ENCODE results near the gene ADGRG1.
A peak's percentile ranks its signal among the peaks of the same experiment; 100 is the strongest.

ADGRG1 gene

GRCh38 chr16:57624044-57624688, 4.3 kb upstream of the ADGRG1 start:
- Histone ChIP-seq H3K27ac (ENCODE audit: insufficient read depth in 1 of 2, low read depth in 1 of 2, low read length in 2 of 2, poor library complexity in 1 of 2, severe bottlenecking in 2 of 2) (no peak overlapping the region), H3K27me3 (replicated peaks in 2 of 5; ENCODE audit: control insufficient read depth in 4 of 5, insufficient read depth in 5 of 5, low read length in 4 of 5) (no peaks in the 10 kb centered on the region), H3K9me3 (ENCODE audit: control extremely low read depth in 1 of 5, control insufficient read depth in 4 of 5, insufficient read depth in 2 of 5, low read depth in 1 of 5, low read length in 4 of 5) (no peaks in the 10 kb centered on the region), H3K4me3 (ENCODE audit: control insufficient read depth in 1 of 7, extremely low read depth in 1 of 7, insufficient read depth in 4 of 7, low read depth in 2 of 7, low read length in 6 of 7) (no peak overlapping the region), H3K4me1 (ENCODE audit: control extremely low read depth in 1 of 4, control insufficient read depth in 4 of 4, insufficient read depth in 4 of 4, low read length in 3 of 4) (peaks cover 0 to 49% (median 44%) of the 10 kb centered on the region in 4 experiments), H3K36me3 (ENCODE audit: control insufficient read depth in 4 of 4, insufficient read depth in 4 of 4, low read length in 3 of 4) (no peaks in the 10 kb centered on the region)
- ChIA-PET POLR2A (no interaction called here), CTCF (interaction anchor here (0.7 to 8.4 kb wide), 7 partner anchors 9 to 81 kb away, joined by 3 to 71 read pairs (median 4); partner anchors contain the start of gene ADGRG5)
- WGBS (ENCODE audit: insufficient coverage): 96% methylated on average over 7 of the region's 8 CpGs
- no peak for DNase-seq

- WGBS (ENCODE audit: insufficient coverage): 41% methylated on average over 11 of the region's 17 CpGs
- DNase-seq: no peak
- H3K36me3 ChIP-seq (ENCODE audit: control insufficient read depth in 4 of 4, insufficient read depth in 4 of 4, low read length in 3 of 4): no peaks in the 10 kb centered on the region
- no peaks in the 10 kb centered on the region for H3K27me3 ChIP-seq (replicated peaks in 2 of 5; ENCODE audit: control insufficient read depth in 4 of 5, insufficient read depth in 5 of 5, low read length in 4 of 5)
- H3K27ac ChIP-seq (ENCODE audit: insufficient read depth in 1 of 2, low read depth in 1 of 2, low read length in 2 of 2, poor library complexity in 1 of 2, severe bottlenecking in 2 of 2): no peak overlapping the region
- peaks cover 0 to 57% (median 52%) of the 10 kb centered on the region in 4 experiments for H3K4me1 ChIP-seq (ENCODE audit: control extremely low read depth in 1 of 4, control insufficient read depth in 4 of 4, insufficient read depth in 4 of 4, low read length in 3 of 4)
- H3K9me3 ChIP-seq (ENCODE audit: control extremely low read depth in 1 of 5, control insufficient read depth in 4 of 5, insufficient read depth in 2 of 5, low read depth in 1 of 5, low read length in 4 of 5): no peaks in the 10 kb centered on the region
- ChIA-PET CTCF (interaction anchor here (1.1 to 8.4 kb wide), 5 partner anchors 9 to 82 kb away, joined by 3 to 71 read pairs (median 4); partner anchors contain the start of gene ADGRG5), POLR2A (no interaction called here)
- peak overlapping the region in 1 of 7 experiments; percentile 25 for H3K4me3 ChIP-seq (ENCODE audit: control insufficient read depth in 1 of 7, extremely low read depth in 1 of 7, insufficient read depth in 4 of 7, low read depth in 2 of 7, low read length in 6 of 7)
Observed at GRCh38 chr16:57624806-57625500, 3.5 kb upstream of the ADGRG1 start.

- no peak for DNase-seq
- Histone ChIP-seq H3K4me1 (ENCODE audit: control extremely low read depth in 1 of 4, control insufficient read depth in 4 of 4, insufficient read depth in 4 of 4, low read length in 3 of 4) (peaks cover 0 to 74% (median 68%) of the 10 kb centered on the region in 4 experiments), H3K27me3 (replicated peaks in 2 of 5; ENCODE audit: control insufficient read depth in 4 of 5, insufficient read depth in 5 of 5, low read length in 4 of 5) (no peaks in the 10 kb centered on the region), H3K27ac (ENCODE audit: insufficient read depth in 1 of 2, low read depth in 1 of 2, low read length in 2 of 2, poor library complexity in 1 of 2, severe bottlenecking in 2 of 2) (no peak overlapping the region), H3K9me3 (ENCODE audit: control extremely low read depth in 1 of 5, control insufficient read depth in 4 of 5, insufficient read depth in 2 of 5, low read depth in 1 of 5, low read length in 4 of 5) (no peaks in the 10 kb centered on the region), H3K4me3 (ENCODE audit: control insufficient read depth in 1 of 7, extremely low read depth in 1 of 7, insufficient read depth in 4 of 7, low read depth in 2 of 7, low read length in 6 of 7) (no peak overlapping the region), H3K36me3 (ENCODE audit: control insufficient read depth in 4 of 4, insufficient read depth in 4 of 4, low read length in 3 of 4) (peaks cover 0 to under 1% (median 0%) of the 10 kb centered on the region in 4 experiments)
- WGBS (ENCODE audit: insufficient coverage): 91% methylated on average over 6 of the region's 10 CpGs
- CTCF ChIA-PET: interaction anchor here (0.6 to 8.4 kb wide), 11 partner anchors 8 to 98 kb away, joined by 3 to 72 read pairs (median 10); no protein-coding TSS in a partner anchor
- POLR2A ChIA-PET: interaction anchor here (0.8 to 1.6 kb wide), 3 partner anchors 12 to 17 kb away, joined by 3 to 4 read pairs (median 3); no protein-coding TSS in a partner anchor
Observed at GRCh38 chr16:57626420-57627170, 1.8 kb upstream of the ADGRG1 start.

GRCh38 chr16:57627184-57627871, 1.1 kb upstream of the ADGRG1 start:
- DNase-seq: peak in 2 of 3 donors; percentile 43 to 45
- Histone ChIP-seq H3K9me3 (ENCODE audit: control extremely low read depth in 1 of 5, control insufficient read depth in 4 of 5, insufficient read depth in 2 of 5, low read depth in 1 of 5, low read length in 4 of 5) (no peaks in the 10 kb centered on the region), H3K36me3 (ENCODE audit: control insufficient read depth in 4 of 4, insufficient read depth in 4 of 4, low read length in 3 of 4) (peaks cover 0 to 4% (median 0%) of the 10 kb centered on the region in 4 experiments), H3K27me3 (replicated peaks in 2 of 5; ENCODE audit: control insufficient read depth in 4 of 5, insufficient read depth in 5 of 5, low read length in 4 of 5) (no peaks in the 10 kb centered on the region), H3K4me3 (ENCODE audit: control insufficient read depth in 1 of 7, extremely low read depth in 1 of 7, insufficient read depth in 4 of 7, low read depth in 2 of 7, low read length in 6 of 7) (no peak overlapping the region), H3K4me1 (ENCODE audit: control extremely low read depth in 1 of 4, control insufficient read depth in 4 of 4, insufficient read depth in 4 of 4, low read length in 3 of 4) (peaks cover 3 to 81% (median 75%) of the 10 kb centered on the region in 4 experiments), H3K27ac (ENCODE audit: insufficient read depth in 1 of 2, low read depth in 1 of 2, low read length in 2 of 2, poor library complexity in 1 of 2, severe bottlenecking in 2 of 2) (no peak overlapping the region)
- ChIA-PET POLR2A (interaction anchor here (0.8 to 1.6 kb wide), 3 partner anchors 11 to 18 kb away, joined by 3 to 4 read pairs (median 3); no protein-coding TSS in a partner anchor), CTCF (interaction anchor here (0.7 to 8.4 kb wide), 10 partner anchors 9 to 97 kb away, joined by 3 to 72 read pairs (median 10); no protein-coding TSS in a partner anchor)
- 90% methylated on average over 10 of the region's 15 CpGs for WGBS (ENCODE audit: insufficient coverage)

GRCh38 chr16:57628783-57629293, 408 bp downstream of the ADGRG1 start:
- Histone ChIP-seq H3K36me3 (ENCODE audit: control insufficient read depth in 4 of 4, insufficient read depth in 4 of 4, low read length in 3 of 4) (peaks cover 0 to 10% (median 4%) of the 10 kb centered on the region in 4 experiments), H3K27me3 (replicated peaks in 2 of 5; ENCODE audit: control insufficient read depth in 4 of 5, insufficient read depth in 5 of 5, low read length in 4 of 5) (no peaks in the 10 kb centered on the region), H3K9me3 (ENCODE audit: control extremely low read depth in 1 of 5, control insufficient read depth in 4 of 5, insufficient read depth in 2 of 5, low read depth in 1 of 5, low read length in 4 of 5) (no peaks in the 10 kb centered on the region), H3K4me1 (ENCODE audit: control extremely low read depth in 1 of 4, control insufficient read depth in 4 of 4, insufficient read depth in 4 of 4, low read length in 3 of 4) (peaks cover 3 to 96% (median 90%) of the 10 kb centered on the region in 4 experiments), H3K4me3 (ENCODE audit: control insufficient read depth in 1 of 7, extremely low read depth in 1 of 7, insufficient read depth in 4 of 7, low read depth in 2 of 7, low read length in 6 of 7) (peak overlapping the region; percentile 65 to 86 (median 81)), H3K27ac (ENCODE audit: insufficient read depth in 1 of 2, low read depth in 1 of 2, low read length in 2 of 2, poor library complexity in 1 of 2, severe bottlenecking in 2 of 2) (peak overlapping the region; percentile 68 to 83)
- WGBS (ENCODE audit: insufficient coverage): 3% methylated on average over 6 of the region's 7 CpGs
- peak in 2 of 3 donors; percentile 62 to 69 for DNase-seq
- POLR2A ChIA-PET: interaction anchor here (0.8 to 1.8 kb wide), 4 partner anchors 10 to 27 kb away, joined by 3 to 7 read pairs (median 4); no protein-coding TSS in a partner anchor
- CTCF ChIA-PET: interaction anchor here (0.9 to 9.8 kb wide), 7 partner anchors 11 to 37 kb away, joined by 4 to 72 read pairs (median 65); no protein-coding TSS in a partner anchor
